ENCODE results near the gene C12orf56.

DNA sequence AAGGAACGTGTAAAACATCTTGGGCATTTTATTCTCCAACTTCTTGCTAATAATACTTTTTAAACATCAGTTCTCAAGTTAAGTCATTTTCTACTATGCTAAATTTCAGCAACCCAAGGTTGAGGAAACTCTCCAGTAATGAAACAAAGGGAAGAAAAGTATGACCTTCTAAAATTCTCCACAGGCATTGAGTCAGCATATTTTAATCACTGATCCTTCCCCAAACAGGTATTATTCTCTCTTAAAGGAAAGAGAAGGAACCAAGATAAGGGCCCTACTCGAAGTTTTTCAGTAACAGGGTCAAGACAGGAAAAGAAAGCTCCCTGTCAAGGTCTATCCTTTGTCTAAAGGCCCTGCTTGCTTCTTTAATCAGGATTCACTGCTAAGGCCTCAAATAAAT lies 171.4 kb downstream of the C12orf56 start:
- TF ChIP-seq, protein P1, sequence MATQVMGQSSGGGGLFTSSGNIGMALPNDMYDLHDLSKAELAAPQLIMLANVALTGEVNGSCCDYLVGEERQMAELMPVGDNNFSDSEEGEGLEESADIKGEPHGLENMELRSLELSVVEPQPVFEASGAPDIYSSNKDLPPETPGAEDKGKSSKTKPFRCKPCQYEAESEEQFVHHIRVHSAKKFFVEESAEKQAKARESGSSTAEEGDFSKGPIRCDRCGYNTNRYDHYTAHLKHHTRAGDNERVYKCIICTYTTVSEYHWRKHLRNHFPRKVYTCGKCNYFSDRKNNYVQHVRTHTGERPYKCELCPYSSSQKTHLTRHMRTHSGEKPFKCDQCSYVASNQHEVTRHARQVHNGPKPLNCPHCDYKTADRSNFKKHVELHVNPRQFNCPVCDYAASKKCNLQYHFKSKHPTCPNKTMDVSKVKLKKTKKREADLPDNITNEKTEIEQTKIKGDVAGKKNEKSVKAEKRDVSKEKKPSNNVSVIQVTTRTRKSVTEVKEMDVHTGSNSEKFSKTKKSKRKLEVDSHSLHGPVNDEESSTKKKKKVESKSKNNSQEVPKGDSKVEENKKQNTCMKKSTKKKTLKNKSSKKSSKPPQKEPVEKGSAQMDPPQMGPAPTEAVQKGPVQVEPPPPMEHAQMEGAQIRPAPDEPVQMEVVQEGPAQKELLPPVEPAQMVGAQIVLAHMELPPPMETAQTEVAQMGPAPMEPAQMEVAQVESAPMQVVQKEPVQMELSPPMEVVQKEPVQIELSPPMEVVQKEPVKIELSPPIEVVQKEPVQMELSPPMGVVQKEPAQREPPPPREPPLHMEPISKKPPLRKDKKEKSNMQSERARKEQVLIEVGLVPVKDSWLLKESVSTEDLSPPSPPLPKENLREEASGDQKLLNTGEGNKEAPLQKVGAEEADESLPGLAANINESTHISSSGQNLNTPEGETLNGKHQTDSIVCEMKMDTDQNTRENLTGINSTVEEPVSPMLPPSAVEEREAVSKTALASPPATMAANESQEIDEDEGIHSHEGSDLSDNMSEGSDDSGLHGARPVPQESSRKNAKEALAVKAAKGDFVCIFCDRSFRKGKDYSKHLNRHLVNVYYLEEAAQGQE (IDR thresholded peaks at IDR 0.05; ENCODE audit: insufficient read depth in 1 of 2, low read depth in 2 of 2, low read length in 2 of 2), result no peak
- TF ChIP-seq FOXP2 (optimal IDR thresholded peaks at IDR 0.05; ENCODE audit: borderline replicate concordance, extremely low read depth, extremely low read length, insufficient read depth) (no peak), TAF1 (IDR thresholded peaks at IDR 0.05; ENCODE audit: borderline replicate concordance, insufficient read depth, low read length) (no peak), SIN3A (IDR thresholded peaks at IDR 0.05; ENCODE audit: borderline replicate concordance, insufficient read depth, low read length) (no peak)

All from PFSK-1 (cell line).